Lower leg skin (tissue), 3 donors: ENCODE results near the gene ELOVL3.

Experiments used
- CTCF ChIP-seq, 3 donors: fragments of 450-650 bp; IDR thresholded peaks; one replicate each; pipeline ENCODE4 v1.5.1; 2016; ENCODE audit warnings: antibody characterized with exemption in 3 of 3, mild to moderate bottlenecking in 3 of 3, moderate library complexity in 2 of 3
- POLR2A ChIP-seq, 2 donors: fragments of 450-650 bp; IDR thresholded peaks; one replicate each; pipeline ENCODE4 v1.6.1; 2016 to 2017; ENCODE audit warnings: antibody characterized with exemption in 2 of 2, mild to moderate bottlenecking in 1 of 2, moderate library complexity in 1 of 2

- no peak for TF ChIP-seq CTCF (IDR thresholded peaks at IDR 0.05)
- no peak for TF ChIP-seq POLR2A (IDR thresholded peaks at IDR 0.05)
Measured at GRCh38 chr10:102202386-102202785, 23.7 kb upstream of the ELOVL3 start.
